ENCODE results near the gene CNTN1.

The CNTN1 gene

GRCh38 chr12:40864891-40865290 is 172.7 kb downstream of the CNTN1 start:
- H3K27ac ChIP-seq, result no peak overlapping the region
- TF ChIP-seq, protein P1, sequence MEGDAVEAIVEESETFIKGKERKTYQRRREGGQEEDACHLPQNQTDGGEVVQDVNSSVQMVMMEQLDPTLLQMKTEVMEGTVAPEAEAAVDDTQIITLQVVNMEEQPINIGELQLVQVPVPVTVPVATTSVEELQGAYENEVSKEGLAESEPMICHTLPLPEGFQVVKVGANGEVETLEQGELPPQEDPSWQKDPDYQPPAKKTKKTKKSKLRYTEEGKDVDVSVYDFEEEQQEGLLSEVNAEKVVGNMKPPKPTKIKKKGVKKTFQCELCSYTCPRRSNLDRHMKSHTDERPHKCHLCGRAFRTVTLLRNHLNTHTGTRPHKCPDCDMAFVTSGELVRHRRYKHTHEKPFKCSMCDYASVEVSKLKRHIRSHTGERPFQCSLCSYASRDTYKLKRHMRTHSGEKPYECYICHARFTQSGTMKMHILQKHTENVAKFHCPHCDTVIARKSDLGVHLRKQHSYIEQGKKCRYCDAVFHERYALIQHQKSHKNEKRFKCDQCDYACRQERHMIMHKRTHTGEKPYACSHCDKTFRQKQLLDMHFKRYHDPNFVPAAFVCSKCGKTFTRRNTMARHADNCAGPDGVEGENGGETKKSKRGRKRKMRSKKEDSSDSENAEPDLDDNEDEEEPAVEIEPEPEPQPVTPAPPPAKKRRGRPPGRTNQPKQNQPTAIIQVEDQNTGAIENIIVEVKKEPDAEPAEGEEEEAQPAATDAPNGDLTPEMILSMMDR (conservative IDR thresholded peaks at IDR 0.05), result no peak
- TF ChIP-seq ZFX (IDR thresholded peaks at IDR 0.05), result no peak

GRCh38 chr12:40870981-40871380 is 178.7 kb downstream of the CNTN1 start:
- TF ChIP-seq, protein P1 (conservative IDR thresholded peaks at IDR 0.05), result no peak
- TF ChIP-seq ZFX (IDR thresholded peaks at IDR 0.05), result no peak
- no peak overlapping the region for H3K27ac ChIP-seq

DNA sequence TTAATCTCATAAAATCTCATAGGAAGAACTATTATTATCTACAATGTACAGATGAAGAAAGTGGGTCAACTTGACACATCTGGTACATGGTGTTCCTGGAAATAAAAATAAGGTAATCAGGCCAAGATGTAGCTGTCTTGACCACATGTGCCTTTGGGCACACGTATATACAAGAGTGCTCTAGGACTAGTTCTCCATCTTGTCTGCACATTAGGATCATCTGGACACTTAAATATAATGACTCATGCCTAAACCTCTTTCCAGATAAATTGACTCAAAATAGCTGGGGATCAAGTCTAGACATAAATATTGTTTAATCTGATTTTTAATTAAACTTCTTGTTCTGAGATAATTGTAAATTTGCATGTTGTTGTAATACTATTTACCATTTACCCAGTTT is 182.6 kb downstream of the CNTN1 start:
- H3K27ac ChIP-seq, result no peak overlapping the region
- TF ChIP-seq, protein P1 (conservative IDR thresholded peaks at IDR 0.05), result no peak
- no peak for TF ChIP-seq ZFX (IDR thresholded peaks at IDR 0.05)

- no peak overlapping the region for H3K27ac ChIP-seq
- TF ChIP-seq ZFX (IDR thresholded peaks at IDR 0.05), result no peak
- TF ChIP-seq, protein P1 (conservative IDR thresholded peaks at IDR 0.05), result no peak
Measured at GRCh38 chr12:40889329-40889728, 197.1 kb downstream of the CNTN1 start.

DNA sequence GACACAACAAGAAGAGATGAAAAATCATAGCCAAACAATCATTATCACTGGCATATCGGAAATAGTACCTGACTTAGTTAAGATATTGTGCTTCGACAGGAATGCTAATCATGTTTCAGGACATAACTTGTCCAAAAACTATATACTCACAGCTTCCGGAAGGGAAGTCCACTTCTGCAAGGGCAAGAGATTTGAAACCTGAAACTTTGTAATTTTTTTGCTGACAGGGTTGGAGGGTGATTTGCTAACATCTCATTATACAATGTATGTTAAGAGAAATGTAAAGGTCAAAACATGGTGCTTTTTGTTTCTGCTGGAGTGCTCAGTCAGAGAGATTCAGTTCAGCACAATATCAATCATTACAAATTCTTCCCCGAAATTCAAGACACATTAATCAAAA is 200.3 kb downstream of the CNTN1 start:
- TF ChIP-seq, protein P1 (conservative IDR thresholded peaks at IDR 0.05), result no peak
- TF ChIP-seq ZFX (IDR thresholded peaks at IDR 0.05), result no peak

GRCh38 chr12:40898505-40898904 is 206.3 kb downstream of the CNTN1 start:
- no peak overlapping the region for H3K27ac ChIP-seq
- TF ChIP-seq, protein P1 (conservative IDR thresholded peaks at IDR 0.05), result no peak
- no peak for TF ChIP-seq ZFX (IDR thresholded peaks at IDR 0.05)

More for the DNA sequence above, 200.3 kb downstream of the CNTN1 start:
- H3K27ac ChIP-seq, result no peak overlapping the region

- TF ChIP-seq ZFX (IDR thresholded peaks at IDR 0.05), result no peak
- TF ChIP-seq, protein P1 (conservative IDR thresholded peaks at IDR 0.05), result no peak
Measured at GRCh38 chr12:40903040-40903439, 210.8 kb downstream of the CNTN1 start.

More at GRCh38 chr12:40903040-40903439, 210.8 kb downstream of the CNTN1 start:
- H3K27ac ChIP-seq, result no peak overlapping the region
